ENCODE measurements around the gene PDLIM4. TPM values are rescaled to one million over a fixed set of nuclear protein-coding genes. Genes with fewer than 3 reads are reported as not detected.

The PDLIM4 gene
- total and polyA plus RNA-seq, 2 experiments from 2014 or later = 84.4 to 156 TPM

DNA sequence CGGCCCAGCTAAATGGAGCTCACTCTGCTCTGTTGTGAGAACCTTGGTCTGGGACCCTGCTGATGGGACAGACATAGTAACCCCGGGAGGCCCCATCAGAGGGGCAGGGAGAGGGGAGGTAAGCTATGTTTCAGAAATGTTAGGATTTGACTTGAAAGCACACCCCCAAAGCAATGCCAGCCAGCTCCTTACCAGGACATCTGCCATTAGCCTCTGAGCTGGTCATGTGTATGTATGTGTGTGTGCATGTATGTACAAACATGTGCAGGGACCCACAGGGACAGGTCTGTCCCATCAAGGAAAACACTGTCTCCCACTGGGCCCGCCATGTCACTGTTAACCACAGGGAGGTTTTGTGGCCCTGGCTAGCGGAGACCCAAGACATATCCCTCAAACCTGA, 51.2 kb downstream of the PDLIM4 start:
- H4K20me1 ChIP-seq (ENCODE audit: insufficient read depth) = no peaks in the 10 kb centered on the region; the same call in 1 of the 2 replicates
- no peak overlapping the region for H3K27ac ChIP-seq
- no peaks in the 10 kb centered on the region for H3K27me3 ChIP-seq (replicated peaks; ENCODE audit: insufficient read depth)
- H3K9ac ChIP-seq = no peak overlapping the region
- no peak overlapping the region for H3K4me3 ChIP-seq
- peaks cover 11% of the 10 kb centered on the region for H3K4me1 ChIP-seq (ENCODE audit: insufficient read depth)
- no peaks in the 10 kb centered on the region for H3K36me3 ChIP-seq (ENCODE audit: low read depth)
- in situ Hi-C loops (cut with MboI) = no loop called here
- H3K4me2 ChIP-seq (ENCODE audit: unreplicated experiment) = no peak overlapping the region
- WGBS, 2 experiments (ENCODE audit: low coverage in 1 of 2, low lambda C conversion rate in 2 of 2, missing lambda C conversion rate in 2 of 2) = 83 to 93% methylated on average over 4 of the region's 4 CpGs
- H2AFZ ChIP-seq = no peak overlapping the region
- H3K9me2 ChIP-seq (ENCODE audit: insufficient read depth) = no peaks in the 10 kb centered on the region
- DNase-seq = no peak
- TF ChIP-seq EZH2 (IDR thresholded peaks at IDR 0.05; ENCODE audit: insufficient read depth, poor library complexity, severe bottlenecking) = no peak
- TF ChIP-seq EZH2phosphoT487 (IDR thresholded peaks at IDR 0.05; ENCODE audit: insufficient read depth, low read depth) = no peak
- H3K79me2 ChIP-seq (ENCODE audit: insufficient read depth) = peaks cover 43% of the 10 kb centered on the region
- H3F3A ChIP-seq (ENCODE audit: insufficient read depth) = peaks cover 12% of the 10 kb centered on the region
- no peaks in the 10 kb centered on the region for H3K9me3 ChIP-seq (ENCODE audit: low read depth)

DNA sequence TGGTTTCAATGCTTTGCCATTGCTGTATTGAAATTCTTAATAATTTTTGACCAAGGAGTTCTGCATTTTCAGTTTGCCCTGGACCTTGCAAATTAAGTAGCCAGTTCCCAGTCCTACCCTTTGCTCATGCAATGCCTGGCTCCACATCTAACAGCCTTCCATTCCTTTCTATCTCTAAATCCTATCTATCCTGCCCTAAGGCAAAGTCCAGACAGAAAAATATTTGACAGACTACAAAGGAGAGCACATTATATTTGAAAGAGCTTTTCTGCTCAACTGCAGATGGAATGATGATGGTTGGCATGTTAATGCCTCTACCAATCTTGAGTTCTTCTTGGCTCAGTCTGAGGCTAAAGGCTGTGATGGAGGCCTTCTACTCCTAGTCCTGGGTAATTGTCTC, 52.2 kb downstream of the PDLIM4 start:
- no peak overlapping the region for H3K9ac ChIP-seq
- H3K9me2 ChIP-seq (ENCODE audit: insufficient read depth) = no peaks in the 10 kb centered on the region
- no peak overlapping the region for H2AFZ ChIP-seq
- no peak for TF ChIP-seq EZH2phosphoT487 (IDR thresholded peaks at IDR 0.05; ENCODE audit: insufficient read depth, low read depth)
- no peak for TF ChIP-seq EZH2 (IDR thresholded peaks at IDR 0.05; ENCODE audit: insufficient read depth, poor library complexity, severe bottlenecking)
- in situ Hi-C loops (cut with MboI) = no loop called here
- no peak for DNase-seq
- H4K20me1 ChIP-seq (ENCODE audit: insufficient read depth) = no peaks in the 10 kb centered on the region; the same call in 1 of the 2 replicates
- H3K79me2 ChIP-seq (ENCODE audit: insufficient read depth) = peaks cover 33% of the 10 kb centered on the region
- no peak overlapping the region for H3K4me3 ChIP-seq
- H3F3A ChIP-seq (ENCODE audit: insufficient read depth) = peaks cover 15% of the 10 kb centered on the region
- no peak overlapping the region for H3K27ac ChIP-seq
- H3K27me3 ChIP-seq (replicated peaks; ENCODE audit: insufficient read depth) = no peaks in the 10 kb centered on the region
- H3K9me3 ChIP-seq (ENCODE audit: low read depth) = no peaks in the 10 kb centered on the region
- peaks cover 13% of the 10 kb centered on the region for H3K4me1 ChIP-seq (ENCODE audit: insufficient read depth)
- no peaks in the 10 kb centered on the region for H3K36me3 ChIP-seq (ENCODE audit: low read depth)
- no peak overlapping the region for H3K4me2 ChIP-seq (ENCODE audit: unreplicated experiment)

DNA sequence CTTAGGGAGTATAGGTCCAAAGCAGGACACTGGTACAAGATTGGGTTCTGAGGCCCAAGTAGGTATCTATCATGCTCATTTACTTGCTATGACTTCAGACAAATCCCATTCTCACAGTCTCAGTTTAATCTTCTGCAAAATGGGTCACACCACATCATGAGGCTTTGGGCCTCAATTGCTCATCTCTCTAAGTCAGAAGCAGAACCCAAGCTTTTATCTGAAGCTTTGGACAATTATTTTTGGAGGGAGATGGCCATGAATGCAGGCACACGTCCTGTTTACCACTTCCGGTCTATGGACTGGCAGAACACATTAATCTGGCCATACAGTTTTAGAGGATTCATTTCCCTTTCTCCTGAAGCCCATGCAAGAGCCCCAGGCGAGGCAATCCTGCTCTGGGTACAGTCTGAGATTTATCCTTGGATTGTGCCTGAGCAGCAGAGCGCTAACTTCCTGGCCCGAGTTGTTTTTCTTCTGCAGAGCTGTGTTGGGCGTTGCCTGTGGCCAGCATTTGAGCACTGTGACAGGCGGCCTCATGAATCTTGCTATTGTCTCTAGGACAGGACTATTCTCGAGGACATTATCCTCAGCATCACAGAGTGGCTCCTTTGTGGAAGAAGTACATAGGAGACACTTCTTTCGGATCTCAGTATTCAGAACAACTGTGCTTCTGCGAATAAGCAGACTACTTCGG, 52.8 kb downstream of the PDLIM4 start:
- H3K9me3 ChIP-seq (ENCODE audit: low read depth) = no peaks in the 10 kb centered on the region
- TF ChIP-seq EZH2 (IDR thresholded peaks at IDR 0.05; ENCODE audit: insufficient read depth, poor library complexity, severe bottlenecking) (no peak), EZH2phosphoT487 (IDR thresholded peaks at IDR 0.05; ENCODE audit: insufficient read depth, low read depth) (no peak)
- no peaks in the 10 kb centered on the region for H3K9me2 ChIP-seq (ENCODE audit: insufficient read depth)
- no peaks in the 10 kb centered on the region for H3K27me3 ChIP-seq (replicated peaks; ENCODE audit: insufficient read depth)
- no peak overlapping the region for H3K4me3 ChIP-seq
- DNase-seq = peak; percentile 33
- peak overlapping the region; percentile 32; the same call in 1 of the 2 replicates for H3K9ac ChIP-seq
- H3K4me2 ChIP-seq (ENCODE audit: unreplicated experiment) = no peak overlapping the region
- peaks cover 13% of the 10 kb centered on the region for H3K4me1 ChIP-seq (ENCODE audit: insufficient read depth)
- in situ Hi-C loops (cut with MboI) = no loop called here
- WGBS, 2 experiments (ENCODE audit: low coverage in 1 of 2, low lambda C conversion rate in 2 of 2, missing lambda C conversion rate in 2 of 2) = 38 to 41% methylated on average over 11 of the region's 11 CpGs
- peaks cover 15% of the 10 kb centered on the region for H3F3A ChIP-seq (ENCODE audit: insufficient read depth)
- H3K79me2 ChIP-seq (ENCODE audit: insufficient read depth) = peaks cover 27% of the 10 kb centered on the region
- H2AFZ ChIP-seq = peak overlapping the region; percentile 68
- H3K36me3 ChIP-seq (ENCODE audit: low read depth) = no peaks in the 10 kb centered on the region
- H4K20me1 ChIP-seq (ENCODE audit: insufficient read depth) = no peaks in the 10 kb centered on the region; the same call in 1 of the 2 replicates
- no peak overlapping the region for H3K27ac ChIP-seq

DNA sequence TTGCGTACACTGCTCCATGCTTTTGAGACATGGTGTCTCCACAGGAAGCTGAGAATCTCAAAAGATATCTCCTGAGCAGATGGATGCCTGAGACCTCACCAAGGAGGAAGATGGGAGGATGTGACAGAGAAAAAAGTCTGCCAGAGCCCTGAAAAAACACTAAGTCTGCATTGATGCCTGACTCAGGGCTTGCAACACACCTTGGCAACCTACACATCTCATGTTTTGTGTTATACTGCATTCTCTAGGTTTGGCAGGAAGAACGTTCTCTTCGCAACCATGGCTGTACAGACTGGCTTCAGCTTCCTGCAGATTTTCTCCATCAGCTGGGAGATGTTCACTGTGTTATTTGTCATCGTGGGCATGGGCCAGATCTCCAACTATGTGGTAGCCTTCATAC, 55.9 kb downstream of the PDLIM4 start:
- 35 to 47% methylated on average over 4 of the region's 4 CpGs for WGBS, 2 experiments (ENCODE audit: low coverage in 1 of 2, low lambda C conversion rate in 2 of 2, missing lambda C conversion rate in 2 of 2)

More for the DNA sequence above, 55.9 kb downstream of the PDLIM4 start:
- Histone ChIP-seq H3K36me3 (ENCODE audit: low read depth) (no peaks in the 10 kb centered on the region), H3K9ac (no peak overlapping the region; the same call in 1 of the 2 replicates), H3K27ac (peak overlapping the region; percentile 62), H3K4me1 (ENCODE audit: insufficient read depth) (peaks cover 13% of the 10 kb centered on the region), H3K9me2 (ENCODE audit: insufficient read depth) (no peaks in the 10 kb centered on the region), H3K79me2 (ENCODE audit: insufficient read depth) (peaks cover 8% of the 10 kb centered on the region; the same call in 1 of the 2 replicates), H3K9me3 (ENCODE audit: low read depth) (no peaks in the 10 kb centered on the region), H3F3A (ENCODE audit: insufficient read depth) (peaks cover 15% of the 10 kb centered on the region), H3K4me3 (no peak overlapping the region), H3K27me3 (replicated peaks; ENCODE audit: insufficient read depth) (no peaks in the 10 kb centered on the region), H3K4me2 (ENCODE audit: unreplicated experiment) (peak overlapping the region; percentile 27), H2AFZ (no peak overlapping the region), H4K20me1 (ENCODE audit: insufficient read depth) (no peaks in the 10 kb centered on the region)
- in situ Hi-C loops (cut with MboI) = no loop called here
- peak; percentile 90 for DNase-seq
- no peak for TF ChIP-seq EZH2phosphoT487 (IDR thresholded peaks at IDR 0.05; ENCODE audit: insufficient read depth, low read depth)
- no peak for TF ChIP-seq EZH2 (IDR thresholded peaks at IDR 0.05; ENCODE audit: insufficient read depth, poor library complexity, severe bottlenecking)

All from GM23248 (cell line).